HEK293 (cell line): Measurements from ENCODE around the gene LANCL2.

Experiments used
- KLF9 ChIP-seq: fragments of 450-650 bp; formaldehyde crosslinking; IDR thresholded peaks from 2 replicates; pipeline ENCODE4 v1.5.1; 2016; ENCODE audit warnings: missing biosample characterization, missing genetic modification characterization, low read depth
- REST ChIP-seq: fragments of 450-650 bp; formaldehyde crosslinking; IDR thresholded peaks from 2 replicates; pipeline ENCODE4 v1.5.1; 2016; ENCODE audit warnings: missing biosample characterization, missing genetic modification characterization
- ZNF274 ChIP-seq, 2 experiments: fragments of 200-500 bp in 1 of 2; fragments of 450-650 bp in 1 of 2; sonication (Bioruptor generic) in 1 of 2; formaldehyde crosslinking in 1 of 2; IDR thresholded peaks; 2 replicates each; pipeline versions ENCODE4 v1.5.1 to v1.6.1; 2014 to 2016; ENCODE audit warnings: borderline replicate concordance in 1 of 2, inconsistent platforms in 1 of 2, low read length in 1 of 2, missing biosample characterization in 1 of 2, missing genetic modification characterization in 1 of 2
- ZNF350 ChIP-seq: fragments of 450-650 bp; formaldehyde crosslinking; IDR thresholded peaks from 2 replicates; pipeline ENCODE4 v1.5.0; 2017; ENCODE audit warnings: missing biosample characterization, mild to moderate bottlenecking, missing genetic modification characterization
- ZNF639 ChIP-seq: fragments of 450-650 bp; formaldehyde crosslinking; IDR thresholded peaks from 2 replicates; pipeline ENCODE4 v1.5.1; 2016; ENCODE audit warnings: missing biosample characterization, missing genetic modification characterization
- ZNF660 ChIP-seq: fragments of 450-650 bp; IDR thresholded peaks from 2 replicates; pipeline ENCODE4 v1.5.1; 2018; ENCODE audit warnings: missing biosample characterization, mild to moderate bottlenecking, missing genetic modification characterization
- ZNF785 ChIP-seq: fragments of 450-650 bp; formaldehyde crosslinking; IDR thresholded peaks from 2 replicates; pipeline ENCODE4 v1.5.1; 2016; ENCODE audit warnings: missing biosample characterization, missing genetic modification characterization
- ZNF837 ChIP-seq: fragments of 450-650 bp; formaldehyde crosslinking; IDR thresholded peaks from 2 replicates; pipeline ENCODE4 v1.5.1; 2016; ENCODE audit warnings: missing biosample characterization, missing genetic modification characterization
- TF ChIP-seq, protein P1 (sequence below): fragments of 450-650 bp; formaldehyde crosslinking; IDR thresholded peaks from 2 replicates; pipeline ENCODE4 v1.5.1; 2016; ENCODE audit warnings: missing biosample characterization, missing genetic modification characterization
- TF ChIP-seq, protein P2 (sequence below): fragments of 450-650 bp; formaldehyde crosslinking; IDR thresholded peaks from 2 replicates; pipeline ENCODE4 v1.5.1; 2017; ENCODE audit warnings: missing biosample characterization, missing genetic modification characterization

- TF ChIP-seq, protein P1, sequence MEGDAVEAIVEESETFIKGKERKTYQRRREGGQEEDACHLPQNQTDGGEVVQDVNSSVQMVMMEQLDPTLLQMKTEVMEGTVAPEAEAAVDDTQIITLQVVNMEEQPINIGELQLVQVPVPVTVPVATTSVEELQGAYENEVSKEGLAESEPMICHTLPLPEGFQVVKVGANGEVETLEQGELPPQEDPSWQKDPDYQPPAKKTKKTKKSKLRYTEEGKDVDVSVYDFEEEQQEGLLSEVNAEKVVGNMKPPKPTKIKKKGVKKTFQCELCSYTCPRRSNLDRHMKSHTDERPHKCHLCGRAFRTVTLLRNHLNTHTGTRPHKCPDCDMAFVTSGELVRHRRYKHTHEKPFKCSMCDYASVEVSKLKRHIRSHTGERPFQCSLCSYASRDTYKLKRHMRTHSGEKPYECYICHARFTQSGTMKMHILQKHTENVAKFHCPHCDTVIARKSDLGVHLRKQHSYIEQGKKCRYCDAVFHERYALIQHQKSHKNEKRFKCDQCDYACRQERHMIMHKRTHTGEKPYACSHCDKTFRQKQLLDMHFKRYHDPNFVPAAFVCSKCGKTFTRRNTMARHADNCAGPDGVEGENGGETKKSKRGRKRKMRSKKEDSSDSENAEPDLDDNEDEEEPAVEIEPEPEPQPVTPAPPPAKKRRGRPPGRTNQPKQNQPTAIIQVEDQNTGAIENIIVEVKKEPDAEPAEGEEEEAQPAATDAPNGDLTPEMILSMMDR (tag by site-specific recombination): no peak
- TF ChIP-seq ZNF837 (tag by site-specific recombination) (no peak), KLF9 (tag by site-specific recombination) (no peak), ZNF274 (IDR thresholded peaks at IDR 0.05; ENCODE audit: low read length) (no peak), ZNF274 (tag by site-specific recombination; IDR thresholded peaks at IDR 0.05; ENCODE audit: borderline replicate concordance) (no peak), REST (tag by site-specific recombination) (no peak), ZNF785 (no peak), ZNF350 (tag by site-specific recombination) (no peak), ZNF660 (tag by site-specific recombination) (no peak), ZNF639 (no peak)
- TF ChIP-seq, protein P2, sequence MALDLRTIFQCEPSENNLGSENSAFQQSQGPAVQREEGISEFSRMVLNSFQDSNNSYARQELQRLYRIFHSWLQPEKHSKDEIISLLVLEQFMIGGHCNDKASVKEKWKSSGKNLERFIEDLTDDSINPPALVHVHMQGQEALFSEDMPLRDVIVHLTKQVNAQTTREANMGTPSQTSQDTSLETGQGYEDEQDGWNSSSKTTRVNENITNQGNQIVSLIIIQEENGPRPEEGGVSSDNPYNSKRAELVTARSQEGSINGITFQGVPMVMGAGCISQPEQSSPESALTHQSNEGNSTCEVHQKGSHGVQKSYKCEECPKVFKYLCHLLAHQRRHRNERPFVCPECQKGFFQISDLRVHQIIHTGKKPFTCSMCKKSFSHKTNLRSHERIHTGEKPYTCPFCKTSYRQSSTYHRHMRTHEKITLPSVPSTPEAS (tag by site-specific recombination): no peak
Observed at GRCh38 chr7:55381696-55382095, 16.6 kb downstream of the LANCL2 start.
